Esophagus muscularis mucosa (tissue), 3 donors: ENCODE data around the gene FAM107B.

Experiments
- CTCF ChIP-seq, 3 experiments: fragments of 200-600 bp in 2 of 3; fragments of 450-650 bp in 1 of 3; sonication (generic) in 2 of 3; IDR thresholded peaks; one replicate each; pipeline ENCODE4 v1.5.1; 2017 to 2019; ENCODE audit warnings: antibody characterized with exemption in 3 of 3, mild to moderate bottlenecking in 2 of 3, moderate library complexity in 1 of 3
- EP300 ChIP-seq: sonication (generic); formaldehyde crosslinking; IDR thresholded peaks from one replicate; pipeline ENCODE4 v1.6.1; 2017; ENCODE audit warnings: antibody characterized with exemption

- TF ChIP-seq CTCF (IDR thresholded peaks at IDR 0.05) = no peak
- no peak for TF ChIP-seq EP300
Observed at GRCh38 chr10:14549496-14549895, 225.2 kb downstream of the FAM107B start.
